ENCODE measurements around the gene ZNF691.
"Not testable (repeated sequence)": the region's sequence is repeated elsewhere in the genome, so short reads cannot be mapped to it uniquely, and the experiment has no call there.

Gene ZNF691

GRCh38 chr1:42889264-42889663, 42.9 kb downstream of the ZNF691 start:
- H3K4me1 ChIP-seq (ENCODE audit: control insufficient read depth in 1 of 2, insufficient read depth in 2 of 2, low read length in 2 of 2): no peaks in the 10 kb centered on the region
- H3K27me3 ChIP-seq (ENCODE audit: low read depth, low read length): no peaks in the 10 kb centered on the region
- H3K9me3 ChIP-seq (ENCODE audit: control insufficient read depth in 1 of 2, low read length in 2 of 2): no peaks in the 10 kb centered on the region
- no peak overlapping the region for H3K4me3 ChIP-seq (ENCODE audit: low read depth in 1 of 2, low read length in 2 of 2)
- H3K36me3 ChIP-seq (ENCODE audit: control insufficient read depth in 1 of 2, insufficient read depth in 2 of 2, low read length in 2 of 2): no peaks in the 10 kb centered on the region
- H3K27ac ChIP-seq (ENCODE audit: low read length): no peak overlapping the region

GRCh38 chr1:42891465-42892138, 45.2 kb downstream of the ZNF691 start:
- no peaks in the 10 kb centered on the region for H3K27me3 ChIP-seq (ENCODE audit: low read depth, low read length)
- H3K27ac ChIP-seq (ENCODE audit: low read length): no peak overlapping the region
- no peaks in the 10 kb centered on the region for H3K4me1 ChIP-seq (ENCODE audit: control insufficient read depth in 1 of 2, insufficient read depth in 2 of 2, low read length in 2 of 2)
- H3K9me3 ChIP-seq (ENCODE audit: control insufficient read depth in 1 of 2, low read length in 2 of 2): no peaks in the 10 kb centered on the region
- H3K4me3 ChIP-seq (ENCODE audit: low read depth in 1 of 2, low read length in 2 of 2): no peak overlapping the region
- H3K36me3 ChIP-seq (ENCODE audit: control insufficient read depth in 1 of 2, insufficient read depth in 2 of 2, low read length in 2 of 2): no peaks in the 10 kb centered on the region

GRCh38 chr1:42899960-42900359, 53.5 kb downstream of the ZNF691 start:
- not testable (repeated sequence) for H3K27me3 ChIP-seq (ENCODE audit: low read depth, low read length); H3K27ac ChIP-seq (ENCODE audit: low read length); H3K36me3 ChIP-seq (ENCODE audit: control insufficient read depth in 1 of 2, insufficient read depth in 2 of 2, low read length in 2 of 2); H3K4me1 ChIP-seq (ENCODE audit: control insufficient read depth in 1 of 2, insufficient read depth in 2 of 2, low read length in 2 of 2); H3K9me3 ChIP-seq (ENCODE audit: control insufficient read depth in 1 of 2, low read length in 2 of 2); H3K4me3 ChIP-seq (ENCODE audit: low read depth in 1 of 2, low read length in 2 of 2)

Measured in muscle layer of duodenum (tissue), 2 donors.